Epidermal melanocyte (primary cell): ENCODE results near the gene TKT.
"Not testable (repeated sequence)": the region's sequence is repeated elsewhere in the genome, so short reads cannot be mapped to it uniquely, and the experiment has no call there.

Experiments used
- DNase-seq: peaks from one replicate; pipeline ENCODE4 v3.0.0; 2011; ENCODE audit warnings: low spot score; ENCODE audit not compliant: insufficient read length

Gene TKT

GRCh38 chr3:53255775-53256703 is at the start of gene TKT:
Gene TKT (minus strand): TSS chr3:53256022. CDS start chr3:53255942, 80 bp downstream.
- peak; percentile 89 for DNase-seq

GRCh38 chr3:53303957-53304356 is 48.1 kb upstream of the TKT start:
- no peak for DNase-seq

- DNase-seq = no peak
These were observed 47.7 kb upstream of the TKT start for GRCh38 chr3:53303549-53303948.

GRCh38 chr3:53300826-53301225 is 45.0 kb upstream of the TKT start:
- DNase-seq = no peak

GRCh38 chr3:53299611-53300023 is 43.8 kb upstream of the TKT start:
- peak; percentile 70 for DNase-seq

- DNase-seq = no peak
These were observed 39.6 kb upstream of the TKT start for GRCh38 chr3:53295410-53295809.

GRCh38 chr3:53293867-53294266 is 38.0 kb upstream of the TKT start:
- no peak for DNase-seq

GRCh38 chr3:53288214-53288613 is 32.4 kb upstream of the TKT start:
- no peak for DNase-seq

- no peak for DNase-seq
These were observed 31.4 kb upstream of the TKT start for GRCh38 chr3:53287131-53287629.

GRCh38 chr3:53286727-53287126 is 30.9 kb upstream of the TKT start:
- no peak for DNase-seq

GRCh38 chr3:53282581-53282980 is 26.8 kb upstream of the TKT start:
- no peak for DNase-seq

GRCh38 chr3:53278667-53279066 is 22.8 kb upstream of the TKT start:
- no peak for DNase-seq

GRCh38 chr3:53274938-53275605 is 19.2 kb upstream of the TKT start:
- no peak for DNase-seq

- no peak for DNase-seq
These were observed 17.4 kb upstream of the TKT start for GRCh38 chr3:53273146-53273670.

- DNase-seq = peak; percentile 73
These were observed 14.4 kb upstream of the TKT start for GRCh38 chr3:53269888-53270880.

- not testable (repeated sequence) for DNase-seq
These were observed 13.4 kb upstream of the TKT start for GRCh38 chr3:53269193-53269592.

- no peak for DNase-seq
These were observed 11.9 kb upstream of the TKT start for GRCh38 chr3:53267766-53268165.

GRCh38 chr3:53264718-53265117 is 8.9 kb upstream of the TKT start:
- DNase-seq = no peak

- DNase-seq = no peak
These were observed 8.1 kb upstream of the TKT start for GRCh38 chr3:53263907-53264306.

- no peak for DNase-seq
These were observed 5.9 kb upstream of the TKT start for GRCh38 chr3:53261712-53262111.

- no peak for DNase-seq
These were observed 4.5 kb upstream of the TKT start for GRCh38 chr3:53260286-53260785.
